Skeletal muscle tissue (tissue), 4 donors: Measurements from ENCODE around the gene CTNND1. TPM values are rescaled to one million over a fixed set of nuclear protein-coding genes. Genes with fewer than 3 reads are reported as not detected.

Experiments used
- H3K27ac ChIP-seq: one replicate; pipeline ENCODE4 v1.7.0; 2013; ENCODE audit warnings: mild to moderate bottlenecking, low read depth, low read length, inconsistent platforms
- H3K27me3 ChIP-seq, 3 donors: one replicate each; pipeline ENCODE4 v1.7.0; 2013; ENCODE audit warnings: low read length in 3 of 3; ENCODE audit not compliant: control insufficient read depth in 3 of 3, insufficient read depth in 3 of 3
- H3K36me3 ChIP-seq, 3 donors: one replicate each; pipeline ENCODE4 v1.7.0; 2013; ENCODE audit warnings: low read length in 3 of 3; ENCODE audit not compliant: control insufficient read depth in 3 of 3, insufficient read depth in 3 of 3
- H3K4me1 ChIP-seq, 3 donors: one replicate each; pipeline ENCODE4 v1.7.0; 2013; ENCODE audit warnings: low read length in 3 of 3, mild to moderate bottlenecking in 3 of 3; ENCODE audit not compliant: control insufficient read depth in 3 of 3, insufficient read depth in 3 of 3
- H3K4me3 ChIP-seq, 3 donors: one replicate each; pipeline ENCODE4 v1.7.0; 2013; ENCODE audit warnings: low read length in 3 of 3
- H3K9ac ChIP-seq, 3 donors: one replicate each; pipeline ENCODE4 v1.7.0; 2013; ENCODE audit warnings: low read length in 3 of 3, mild to moderate bottlenecking in 3 of 3, moderate library complexity in 2 of 3, low read depth in 1 of 3
- H3K9me3 ChIP-seq, 3 donors: one replicate each; pipeline ENCODE4 v1.7.0; 2013; ENCODE audit warnings: low read length in 3 of 3; ENCODE audit not compliant: control insufficient read depth in 3 of 3
- total RNA-seq: library from RNA; depleted of rRNA; stranded (reverse); fragments of >200 nt; gene quantifications from one replicate; pipeline ENCODE4 v1.2.3, GENCODE V29; 2014
- donor health status: Osteomylitis.

Gene CTNND1
- total RNA-seq, 1 donor from 2014 or later, result 121 TPM

GRCh38 chr11:57775491-57775890 lies 13.9 kb downstream of the CTNND1 start:
- Histone ChIP-seq H3K4me1 (peaks cover 51 to 69% (median 58%) of the 10 kb centered on the region in 3 donors), H3K27me3 (no peaks in the 10 kb centered on the region), H3K27ac (peak overlapping the region; percentile 84), H3K9me3 (no peaks in the 10 kb centered on the region), H3K4me3 (peak overlapping the region in 1 of 3 donors; percentile 57), H3K9ac (peak overlapping the region in 1 of 3 donors; percentile 34), H3K36me3 (no peaks in the 10 kb centered on the region)

DNA sequence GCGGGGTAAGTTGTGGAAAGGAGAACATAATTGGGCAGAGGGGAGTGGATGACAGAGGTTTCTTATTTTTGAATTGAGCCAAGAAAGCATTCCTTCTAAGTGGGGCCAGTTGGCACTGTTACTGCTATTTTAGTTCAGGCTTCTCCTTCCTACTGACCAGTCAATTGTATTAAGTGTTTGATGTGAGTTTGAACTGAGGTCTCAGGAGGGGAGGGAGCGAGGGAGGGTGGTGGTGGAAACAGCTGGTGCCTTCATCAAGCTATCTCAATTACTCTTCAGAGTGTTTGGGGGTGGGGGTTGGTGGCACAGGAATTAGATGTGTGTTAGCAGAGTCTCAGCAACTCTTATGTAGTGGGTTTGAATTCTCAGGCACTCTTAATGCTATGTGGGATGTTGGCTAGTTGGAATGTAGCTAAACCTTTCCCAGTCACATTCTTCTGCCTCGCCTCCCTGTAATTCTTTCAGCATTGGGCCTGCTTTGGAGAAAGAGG lies 14.5 kb downstream of the CTNND1 start:
- peak overlapping the region; percentile 16 to 52 (median 34) for H3K9ac ChIP-seq

GRCh38 chr11:57776577-57777210 lies 15.1 kb downstream of the CTNND1 start:
- H3K9me3 ChIP-seq, result no peaks in the 10 kb centered on the region
- peaks cover 0 to 2% (median 0%) of the 10 kb centered on the region in 3 donors for H3K36me3 ChIP-seq
- peaks cover 63 to 81% (median 67%) of the 10 kb centered on the region in 3 donors for H3K4me1 ChIP-seq
- no peak overlapping the region for H3K9ac ChIP-seq
- H3K27ac ChIP-seq, result peak overlapping the region; percentile 84
- no peaks in the 10 kb centered on the region for H3K27me3 ChIP-seq
- peak overlapping the region in 1 of 3 donors; percentile 57 for H3K4me3 ChIP-seq

More for the DNA sequence above, 14.5 kb downstream of the CTNND1 start:
- H3K4me3 ChIP-seq, result peak overlapping the region in 2 of 3 donors; percentile 20 to 57
- peaks cover 57 to 75% (median 61%) of the 10 kb centered on the region in 3 donors for H3K4me1 ChIP-seq
- no peaks in the 10 kb centered on the region for H3K27me3 ChIP-seq
- H3K9me3 ChIP-seq, result no peaks in the 10 kb centered on the region
- peaks cover 0 to 2% (median 0%) of the 10 kb centered on the region in 3 donors for H3K36me3 ChIP-seq
- peak overlapping the region; percentile 84 for H3K27ac ChIP-seq

DNA sequence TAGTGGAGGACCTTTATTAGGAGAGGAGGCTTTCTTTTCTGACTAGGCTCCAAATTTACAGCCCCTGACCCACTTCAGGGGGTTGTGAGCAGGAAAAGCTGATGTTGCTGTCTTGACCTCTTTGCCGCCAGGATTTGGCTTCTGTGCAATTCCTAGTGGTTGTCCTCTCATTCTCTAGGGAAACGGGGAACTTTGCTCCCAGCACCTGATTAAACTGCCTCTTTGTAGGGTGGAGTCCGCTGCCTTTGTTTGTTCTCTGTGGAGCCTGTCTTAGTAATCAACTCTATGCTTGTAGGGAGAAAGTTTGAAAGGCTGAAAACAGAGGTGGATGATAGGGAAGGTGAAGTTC lies 16.3 kb downstream of the CTNND1 start:
- Histone ChIP-seq H3K27me3 (no peaks in the 10 kb centered on the region), H3K27ac (peak overlapping the region; percentile 84), H3K4me1 (peaks cover 64 to 77% (median 65%) of the 10 kb centered on the region in 3 donors), H3K36me3 (peaks cover 0 to 2% (median 0%) of the 10 kb centered on the region in 3 donors), H3K9ac (peak overlapping the region in 2 of 3 donors; percentile 40 to 69), H3K9me3 (no peaks in the 10 kb centered on the region), H3K4me3 (peak overlapping the region; percentile 28 to 57 (median 42))

- peaks cover 63 to 74% (median 64%) of the 10 kb centered on the region in 3 donors for H3K4me1 ChIP-seq
Measured at GRCh38 chr11:57778318-57779037, 16.9 kb downstream of the CTNND1 start.

DNA sequence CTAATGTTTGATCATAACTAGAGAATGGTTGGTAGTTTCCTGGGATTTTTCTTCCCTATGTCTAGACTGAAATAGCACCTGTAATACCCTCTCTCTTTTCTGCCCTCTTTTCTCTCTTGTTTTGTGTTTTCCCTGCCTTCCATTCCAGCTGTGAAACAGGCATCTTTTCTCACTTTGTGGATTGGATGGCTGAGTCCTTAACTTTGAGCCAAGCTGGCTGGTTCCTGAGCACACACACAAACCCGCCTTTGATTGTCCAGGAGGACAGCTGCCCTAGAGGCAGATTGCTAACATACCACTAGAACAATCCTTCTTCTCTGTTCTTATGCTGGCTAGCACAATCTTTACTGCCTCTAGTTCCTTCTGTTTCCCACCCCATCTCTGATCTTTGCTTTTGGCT lies 17.7 kb downstream of the CTNND1 start:
- Histone ChIP-seq H3K27me3 (no peaks in the 10 kb centered on the region), H3K9ac (peak overlapping the region in 2 of 3 donors; percentile 9 to 35), H3K4me1 (peaks cover 63 to 72% (median 64%) of the 10 kb centered on the region in 3 donors), H3K9me3 (no peaks in the 10 kb centered on the region), H3K4me3 (peak overlapping the region in 1 of 3 donors; percentile 10), H3K36me3 (peaks cover 0 to 2% (median 0%) of the 10 kb centered on the region in 3 donors), H3K27ac (peak overlapping the region; percentile 84)

More at GRCh38 chr11:57778318-57779037, 16.9 kb downstream of the CTNND1 start:
- no peaks in the 10 kb centered on the region for H3K9me3 ChIP-seq
- H3K36me3 ChIP-seq, result peaks cover 0 to 2% (median 0%) of the 10 kb centered on the region in 3 donors
- H3K27ac ChIP-seq, result peak overlapping the region; percentile 84
- peak overlapping the region; percentile 35 to 69 (median 40) for H3K9ac ChIP-seq
- H3K4me3 ChIP-seq, result peak overlapping the region; percentile 3 to 57 (median 28)
- H3K27me3 ChIP-seq, result no peaks in the 10 kb centered on the region

DNA sequence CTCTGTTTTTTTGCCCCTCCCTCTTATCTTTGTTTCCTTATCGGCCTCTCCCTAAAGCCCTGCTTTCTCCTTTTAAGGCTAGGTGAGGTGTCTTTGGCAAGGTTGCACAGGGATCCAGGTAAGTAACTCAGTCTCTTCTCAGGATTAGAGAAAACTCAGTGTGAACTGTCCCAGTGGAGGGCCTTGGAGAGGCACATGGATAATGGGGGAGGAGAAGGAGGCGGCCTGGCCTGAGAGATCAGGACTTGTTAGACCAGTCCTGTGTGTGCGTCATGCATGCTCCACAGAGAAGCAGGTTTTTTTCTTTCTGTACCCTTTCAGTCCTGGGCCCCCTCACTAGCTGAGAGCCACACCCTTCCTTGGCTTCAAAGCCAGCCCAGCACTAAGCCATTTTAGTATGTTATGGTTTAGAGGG lies 19.9 kb downstream of the CTNND1 start:
- Histone ChIP-seq H3K27ac (peak overlapping the region; percentile 5), H3K4me1 (peaks cover 52 to 58% (median 56%) of the 10 kb centered on the region in 3 donors)

GRCh38 chr11:57785072-57785471 lies 23.5 kb downstream of the CTNND1 start:
- no peaks in the 10 kb centered on the region for H3K9me3 ChIP-seq
- peaks cover 0 to 2% (median 0%) of the 10 kb centered on the region in 3 donors for H3K36me3 ChIP-seq
- no peaks in the 10 kb centered on the region for H3K27me3 ChIP-seq
- H3K27ac ChIP-seq, result no peak overlapping the region
- peak overlapping the region in 1 of 3 donors; percentile 8 for H3K9ac ChIP-seq
- peaks cover 25 to 41% (median 38%) of the 10 kb centered on the region in 3 donors for H3K4me1 ChIP-seq
- H3K4me3 ChIP-seq, result no peak overlapping the region

More for the DNA sequence above, 19.9 kb downstream of the CTNND1 start:
- Histone ChIP-seq H3K4me3 (no peak overlapping the region), H3K27me3 (no peaks in the 10 kb centered on the region), H3K9me3 (no peaks in the 10 kb centered on the region), H3K9ac (no peak overlapping the region), H3K36me3 (peaks cover 0 to 2% (median 0%) of the 10 kb centered on the region in 3 donors)

DNA sequence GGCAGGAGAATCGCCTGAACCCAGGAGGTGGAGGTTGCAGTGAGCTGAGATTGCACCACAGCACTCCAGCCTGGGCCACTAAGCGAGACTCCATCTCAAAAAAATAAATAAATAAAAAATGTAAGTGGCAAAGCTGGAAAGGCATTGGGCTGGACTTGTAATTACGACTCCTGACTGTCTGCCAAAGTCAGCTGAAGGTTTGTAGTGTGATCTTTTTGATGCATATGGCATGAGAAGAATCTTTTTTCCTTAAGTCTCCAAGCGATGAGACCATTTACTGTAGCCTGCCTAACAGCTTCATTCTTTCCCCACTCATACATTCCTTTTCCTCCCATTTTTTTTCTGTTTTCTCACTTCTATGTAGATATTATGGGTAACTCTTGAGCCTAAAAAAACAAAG lies 24.8 kb downstream of the CTNND1 start:
- Histone ChIP-seq H3K4me3 (no peak overlapping the region), H3K36me3 (peaks cover 2 to 4% (median 2%) of the 10 kb centered on the region in 3 donors), H3K27ac (no peak overlapping the region), H3K4me1 (peaks cover 13 to 33% (median 27%) of the 10 kb centered on the region in 3 donors), H3K9ac (no peak overlapping the region), H3K9me3 (no peaks in the 10 kb centered on the region), H3K27me3 (no peaks in the 10 kb centered on the region)
